GM19023 (cell line): ENCODE results near the gene GNB1.

Experiments
- ATAC-seq: cut with Tn5 transposase; IDR thresholded peaks from one replicate; pipeline ENCODE4 v1.9.1; 2021; ENCODE audit warnings: mild to moderate bottlenecking, moderate library complexity; ENCODE audit not compliant: unreplicated experiment

GNB1 gene

DNA sequence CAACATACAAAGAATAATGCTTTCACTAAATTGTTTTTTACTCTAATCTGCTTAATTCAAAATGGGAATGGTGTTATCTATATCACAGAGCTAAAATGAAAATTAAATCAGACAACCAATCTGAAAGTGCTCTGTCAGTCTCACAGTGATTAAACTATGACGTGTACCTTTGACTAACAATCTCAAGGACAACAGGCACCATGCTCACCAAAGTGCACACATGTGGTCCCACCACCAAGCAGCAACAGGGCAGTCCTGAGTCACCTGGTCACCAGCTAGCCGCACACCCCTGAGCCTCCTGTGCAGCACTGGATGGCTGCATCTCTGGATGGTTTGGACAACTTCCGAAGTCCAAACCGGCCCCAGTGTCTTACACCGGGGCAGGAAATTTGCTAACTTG, 58.1 kb downstream of the GNB1 start:
- no peak for ATAC-seq

- no peak for ATAC-seq
Observed at GRCh38 chr1:1832166-1832565, 58.7 kb downstream of the GNB1 start.

DNA sequence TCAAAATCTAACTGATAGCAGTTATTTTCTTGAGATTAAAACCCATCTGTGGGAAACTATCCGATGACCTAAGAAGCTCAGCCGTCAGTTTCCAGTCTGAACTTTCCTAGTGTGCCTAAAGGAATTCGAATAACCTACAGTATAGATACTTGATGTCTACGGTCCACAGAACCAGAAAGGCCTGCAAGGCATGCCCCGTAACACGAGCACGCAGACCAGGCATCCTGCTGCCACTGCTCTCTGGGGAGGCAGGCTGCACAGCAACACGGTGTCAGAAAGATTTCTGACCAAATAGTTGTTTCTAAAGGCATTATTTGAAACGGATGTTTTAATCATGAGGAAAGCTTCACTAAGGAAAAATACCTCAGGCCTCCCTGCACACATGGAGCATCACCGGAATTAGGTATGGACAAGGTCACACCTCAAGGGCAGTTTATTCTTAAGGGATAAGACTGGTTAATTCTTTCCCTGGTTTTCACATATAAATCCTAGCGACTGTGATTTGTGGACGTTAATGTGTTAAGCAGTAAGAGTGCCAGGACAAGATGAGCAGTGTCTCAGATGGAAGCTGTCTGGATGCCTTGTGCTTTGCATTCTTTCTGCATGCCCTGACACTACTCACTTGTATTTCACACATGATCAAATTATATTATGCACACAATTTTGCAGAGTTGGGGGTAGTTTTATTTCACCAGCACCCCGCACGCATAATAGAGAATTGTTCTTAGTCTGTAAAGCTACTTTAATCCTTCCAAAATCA, 63.6 kb downstream of the GNB1 start:
- ATAC-seq, result no peak

DNA sequence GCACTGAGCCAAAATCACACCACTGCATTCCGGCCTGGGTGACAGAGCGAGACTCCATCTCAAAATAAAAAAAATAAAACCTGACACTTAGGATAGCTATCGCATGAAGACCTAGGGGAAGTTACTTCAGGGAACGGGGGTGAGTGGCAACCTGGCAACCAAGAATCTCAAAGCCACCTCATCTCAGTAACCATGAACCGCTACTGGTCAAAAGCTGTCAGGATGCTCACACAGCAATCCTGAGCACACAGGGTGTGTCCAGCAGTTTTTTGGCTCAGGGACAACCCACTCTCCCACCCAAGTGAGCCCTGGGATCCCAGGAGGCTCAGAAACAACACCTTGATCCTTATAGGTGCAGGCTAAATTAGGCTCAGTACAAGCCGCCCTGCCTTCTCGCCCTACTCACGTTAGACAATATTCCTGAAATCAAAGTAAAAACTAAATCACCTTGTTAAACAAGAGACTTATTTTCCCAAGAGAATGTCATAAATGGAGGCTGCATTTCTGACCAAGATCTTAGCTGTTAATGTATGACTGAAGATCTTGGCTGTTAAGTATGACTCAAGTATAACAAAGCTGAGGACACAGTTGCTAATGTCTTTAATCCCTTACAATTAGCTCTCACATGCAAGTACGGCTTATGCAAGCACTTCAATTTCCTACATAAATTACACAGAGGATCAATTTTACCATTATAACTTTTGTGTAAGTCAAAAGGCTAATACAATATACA, 64.4 kb downstream of the GNB1 start:
- no peak for ATAC-seq

GRCh38 chr1:1825217-1825616, 65.7 kb downstream of the GNB1 start:
- no peak for ATAC-seq

- ATAC-seq, result no peak
Observed at GRCh38 chr1:1819762-1820161, 71.1 kb downstream of the GNB1 start.

- ATAC-seq, result no peak
Observed at GRCh38 chr1:1817221-1817620, 73.7 kb downstream of the GNB1 start.

- no peak for ATAC-seq
Observed at GRCh38 chr1:1815606-1816281, 75.1 kb downstream of the GNB1 start.

- ATAC-seq, result no peak
Observed at GRCh38 chr1:1809489-1809888, 81.4 kb downstream of the GNB1 start.

- ATAC-seq, result no peak
Observed at GRCh38 chr1:1808206-1808605, 82.7 kb downstream of the GNB1 start.

DNA sequence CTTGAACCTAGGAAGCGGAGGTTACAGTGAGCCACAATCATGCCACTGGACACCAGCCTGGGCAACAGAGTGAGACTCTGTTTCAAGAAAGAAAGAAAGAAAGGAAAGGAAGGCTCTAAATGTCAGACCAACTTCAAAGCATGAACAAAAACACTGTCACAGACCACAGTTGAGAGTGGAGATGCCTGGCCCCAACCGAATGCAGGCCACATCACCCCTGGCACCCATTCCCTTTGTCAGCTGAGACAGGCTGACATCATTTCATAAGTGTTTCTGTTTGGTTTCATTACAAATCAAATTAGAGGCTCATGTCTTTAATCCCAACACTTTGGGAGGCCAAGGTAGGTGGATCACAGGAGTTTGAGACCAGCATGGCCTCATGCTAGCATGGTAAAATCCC, 84.0 kb downstream of the GNB1 start:
- ATAC-seq, result no peak

GRCh38 chr1:1804301-1804700, 86.6 kb downstream of the GNB1 start:
- ATAC-seq, result no peak

GRCh38 chr1:1802871-1803270, 88.0 kb downstream of the GNB1 start:
- ATAC-seq, result no peak

GRCh38 chr1:1799716-1800115, 91.2 kb downstream of the GNB1 start:
- peak; percentile 60 for ATAC-seq

DNA sequence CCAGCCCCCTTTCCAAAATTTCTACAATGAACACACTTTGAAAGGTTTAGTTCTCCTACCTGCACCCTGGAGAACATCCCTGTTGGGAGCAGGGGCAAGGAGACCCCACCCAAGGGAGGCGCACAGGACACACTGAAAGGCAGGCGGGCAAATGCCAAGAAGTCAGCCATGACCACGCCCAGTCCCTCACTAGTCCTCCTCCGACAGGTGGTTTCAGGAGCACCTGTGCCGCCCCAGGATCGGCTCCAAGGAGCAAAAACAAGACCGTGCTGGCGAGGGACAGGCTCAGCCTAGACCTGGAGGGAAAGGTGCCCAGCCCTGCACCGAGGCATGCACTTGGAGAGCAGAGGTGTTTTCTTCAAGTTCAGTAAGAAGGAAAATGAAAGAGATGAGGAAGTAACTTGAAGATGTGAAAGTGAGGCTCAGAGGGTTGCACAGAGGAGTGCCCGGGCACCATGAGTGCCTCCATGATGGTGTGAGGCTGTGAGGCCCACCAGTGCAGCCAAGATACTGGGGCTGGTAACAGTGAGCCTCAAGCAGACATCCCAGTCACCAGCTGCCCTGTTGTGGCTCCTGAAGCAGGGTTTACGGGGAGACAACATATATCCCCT, 93.1 kb downstream of the GNB1 start:
- no peak for ATAC-seq

- ATAC-seq, result no peak
Observed at GRCh38 chr1:1796466-1796865, 94.4 kb downstream of the GNB1 start.

DNA sequence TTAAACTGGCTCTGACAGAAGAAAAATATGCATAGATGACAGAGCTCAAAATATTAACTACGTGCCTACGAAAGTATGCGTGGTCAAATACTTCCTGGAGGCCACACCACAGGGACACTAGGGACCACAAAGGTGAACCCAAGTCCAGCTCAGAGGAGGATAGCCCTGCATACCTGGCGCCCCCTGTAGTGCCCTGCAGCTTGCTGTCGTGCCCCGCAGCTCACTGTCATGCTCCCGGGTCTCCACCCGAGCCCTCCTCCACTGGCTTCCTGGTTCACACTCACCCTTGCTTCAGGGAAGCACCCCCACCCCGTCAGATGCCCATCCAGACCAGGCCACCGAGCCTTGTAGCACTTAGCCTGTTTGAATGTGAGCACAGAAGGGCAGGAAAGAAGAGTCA, 95.9 kb downstream of the GNB1 start:
- no peak for ATAC-seq

GRCh38 chr1:1793481-1794244, 97.2 kb downstream of the GNB1 start:
- no peak for ATAC-seq

DNA sequence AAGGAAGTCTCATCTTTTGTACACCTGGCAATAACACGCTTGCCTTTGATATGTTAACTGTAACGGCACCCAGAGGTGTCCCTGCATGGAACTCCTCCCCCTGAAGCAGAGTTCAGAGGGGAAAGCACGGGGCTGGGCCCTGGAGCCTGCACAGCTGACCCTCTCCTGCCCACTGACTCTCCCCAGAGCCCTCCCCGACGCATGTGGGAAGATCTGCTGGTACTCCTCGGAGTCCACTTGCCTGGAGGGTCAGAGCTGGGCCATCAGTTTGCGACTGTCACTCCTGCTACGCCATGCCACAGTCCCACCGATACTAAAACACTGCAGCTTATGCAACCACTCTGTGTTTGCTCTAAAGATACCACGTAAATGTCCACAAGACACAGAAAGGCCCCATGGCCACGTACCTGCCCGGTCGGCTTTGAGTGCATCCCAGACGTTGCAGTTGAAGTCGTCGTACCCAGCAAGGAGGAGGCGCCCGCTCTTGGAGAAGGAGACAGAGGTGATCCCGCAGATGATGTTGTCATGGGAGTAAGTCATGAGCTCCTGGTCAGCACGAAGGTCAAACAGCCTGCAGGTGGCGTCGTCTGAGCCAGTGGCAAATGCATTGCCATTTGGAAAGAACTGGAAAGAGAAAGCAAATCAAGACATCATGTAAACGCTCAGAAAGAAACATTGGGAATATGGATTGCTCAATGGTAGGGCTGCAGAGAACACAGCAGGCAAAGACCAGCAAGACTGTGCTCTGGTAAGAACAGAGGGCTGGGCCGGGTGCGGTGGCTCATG, 102.0 kb downstream of the GNB1 start:
- ATAC-seq, result no peak

DNA sequence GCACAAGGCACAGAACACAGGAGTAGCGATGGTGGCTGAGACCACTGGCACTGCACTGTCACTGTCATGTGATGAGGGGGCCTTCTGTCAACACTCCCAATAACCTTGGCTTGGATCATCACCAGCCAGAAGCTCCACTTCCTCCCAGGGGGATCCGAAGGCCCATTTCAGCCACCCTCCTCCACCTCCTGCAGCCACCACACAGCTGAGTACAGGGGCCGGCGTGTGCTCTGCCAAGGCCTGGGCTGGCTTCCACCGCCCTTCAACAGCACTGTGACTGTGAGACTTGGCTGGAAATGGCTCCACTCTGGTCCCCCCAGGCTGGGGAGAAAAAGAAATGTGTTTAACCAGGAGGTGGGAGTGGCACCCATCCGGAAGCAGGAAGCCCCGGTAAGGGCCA, 102.8 kb downstream of the GNB1 start:
- no peak for ATAC-seq
